BLaER1 (cell line): ENCODE data around the gene CAVIN3.

Experiments used
- H3K27ac ChIP-seq: shearing (Covaris generic); formaldehyde crosslinking; 2 replicates; pipeline ENCODE4 v1.8.1; 2022
- H3K27me3 ChIP-seq: shearing (Covaris generic); formaldehyde crosslinking; 2 replicates; pipeline ENCODE4 v1.8.1; 2022
- H3K36me3 ChIP-seq: shearing (Covaris generic); formaldehyde crosslinking; 2 replicates; pipeline ENCODE4 v1.8.1; 2022
- H3K4me1 ChIP-seq: shearing (Covaris generic); formaldehyde crosslinking; 2 replicates; pipeline ENCODE4 v1.8.1; 2022
- H3K4me2 ChIP-seq: shearing (Covaris generic); formaldehyde crosslinking; 2 replicates; pipeline ENCODE4 v1.8.1; 2022
- H3K4me3 ChIP-seq: shearing (Covaris generic); formaldehyde crosslinking; 2 replicates; pipeline ENCODE4 v1.8.1; 2022
- H3K9ac ChIP-seq: shearing (Covaris generic); formaldehyde crosslinking; 2 replicates; pipeline ENCODE4 v1.8.1; 2022
- H3K9me3 ChIP-seq: shearing (Covaris generic); formaldehyde crosslinking; 2 replicates; pipeline ENCODE4 v1.8.1; 2022
- H4K20me1 ChIP-seq: shearing (Covaris generic); formaldehyde crosslinking; 2 replicates; pipeline ENCODE4 v1.8.1; 2022
- Cebpa-rat ChIP-seq: shearing (Covaris generic); IDR thresholded peaks from 2 replicates; pipeline ENCODE4 v1.8.1; 2022

Gene CAVIN3, protein sequence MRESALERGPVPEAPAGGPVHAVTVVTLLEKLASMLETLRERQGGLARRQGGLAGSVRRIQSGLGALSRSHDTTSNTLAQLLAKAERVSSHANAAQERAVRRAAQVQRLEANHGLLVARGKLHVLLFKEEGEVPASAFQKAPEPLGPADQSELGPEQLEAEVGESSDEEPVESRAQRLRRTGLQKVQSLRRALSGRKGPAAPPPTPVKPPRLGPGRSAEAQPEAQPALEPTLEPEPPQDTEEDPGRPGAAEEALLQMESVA

DNA sequence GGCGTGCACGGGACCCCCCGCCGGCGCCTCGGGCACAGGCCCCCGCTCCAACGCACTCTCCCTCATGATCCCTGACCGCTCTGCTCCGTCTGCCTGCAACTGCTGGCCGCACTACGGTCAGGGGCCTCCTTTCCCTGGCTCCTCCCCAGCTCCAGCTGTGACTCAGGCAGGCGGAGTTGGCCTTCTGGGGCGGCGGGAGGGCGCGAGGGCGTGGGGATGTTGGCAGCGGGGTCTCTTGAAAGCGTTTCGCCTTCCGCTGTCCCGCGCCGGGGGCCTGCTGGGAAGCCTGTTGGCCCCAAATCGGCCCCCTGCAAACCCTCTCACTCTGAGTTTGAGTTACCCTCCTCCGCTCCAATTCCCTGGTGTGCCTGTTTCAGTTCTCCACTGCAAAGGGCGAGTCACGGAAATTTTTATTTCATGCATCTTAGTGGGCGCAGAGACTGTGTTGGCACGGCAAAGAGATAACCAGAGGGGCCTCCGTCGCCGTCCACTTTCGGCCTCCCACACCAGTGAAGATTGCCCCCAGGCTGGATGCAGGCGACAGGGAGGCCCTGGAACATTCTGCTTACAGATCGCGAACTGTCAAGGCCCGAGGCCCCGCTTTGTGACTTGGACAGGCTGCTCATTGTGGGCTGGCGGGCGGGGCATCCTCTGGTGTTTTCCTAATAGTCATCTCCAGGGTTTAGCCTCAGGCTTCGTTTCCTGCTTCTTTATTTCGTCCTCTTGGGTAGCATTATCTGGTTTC is at the start of gene CAVIN3:
Gene CAVIN3, minus strand, starts transcription at position 91 of the 745 bp plus-strand sequence. Its CDS starts 25 bp downstream, at position 66.
- H3K4me1 ChIP-seq, result no peaks in the 10 kb centered on the region
- H3K27ac ChIP-seq, result no peak within 1 kb of the TSS
- H3K9ac ChIP-seq, result no peak within 1 kb of the TSS
- H3K36me3 ChIP-seq, result no peaks in the 10 kb centered on the region
- no peaks in the 10 kb centered on the region for H3K27me3 ChIP-seq
- H4K20me1 ChIP-seq, result no peaks in the 10 kb centered on the region
- no peak within 1 kb of the TSS for H3K4me3 ChIP-seq
- no peak for TF ChIP-seq Cebpa-rat
- no peaks in the 10 kb centered on the region; the same call in 1 of the 2 replicates for H3K9me3 ChIP-seq
- no peak within 1 kb of the TSS for H3K4me2 ChIP-seq

GRCh38 chr11:6365659-6366058 is 45.4 kb upstream of the CAVIN3 start:
- Histone ChIP-seq H3K4me3 (no peak overlapping the region), H3K27me3 (no peaks in the 10 kb centered on the region), H3K36me3 (no peaks in the 10 kb centered on the region), H3K9ac (no peak overlapping the region), H3K4me2 (no peak overlapping the region), H3K9me3 (no peaks in the 10 kb centered on the region), H3K27ac (no peak overlapping the region), H3K4me1 (no peaks in the 10 kb centered on the region), H4K20me1 (no peaks in the 10 kb centered on the region)
- TF ChIP-seq Cebpa-rat, result no peak

GRCh38 chr11:6362873-6363678 is 42.8 kb upstream of the CAVIN3 start:
- no peak overlapping the region for H3K4me3 ChIP-seq
- H3K4me1 ChIP-seq, result no peaks in the 10 kb centered on the region
- H3K27ac ChIP-seq, result no peak overlapping the region
- no peaks in the 10 kb centered on the region for H3K36me3 ChIP-seq
- no peaks in the 10 kb centered on the region for H4K20me1 ChIP-seq
- no peak for TF ChIP-seq Cebpa-rat
- no peak overlapping the region for H3K4me2 ChIP-seq
- no peaks in the 10 kb centered on the region for H3K27me3 ChIP-seq
- H3K9ac ChIP-seq, result no peak overlapping the region
- H3K9me3 ChIP-seq, result no peaks in the 10 kb centered on the region

DNA sequence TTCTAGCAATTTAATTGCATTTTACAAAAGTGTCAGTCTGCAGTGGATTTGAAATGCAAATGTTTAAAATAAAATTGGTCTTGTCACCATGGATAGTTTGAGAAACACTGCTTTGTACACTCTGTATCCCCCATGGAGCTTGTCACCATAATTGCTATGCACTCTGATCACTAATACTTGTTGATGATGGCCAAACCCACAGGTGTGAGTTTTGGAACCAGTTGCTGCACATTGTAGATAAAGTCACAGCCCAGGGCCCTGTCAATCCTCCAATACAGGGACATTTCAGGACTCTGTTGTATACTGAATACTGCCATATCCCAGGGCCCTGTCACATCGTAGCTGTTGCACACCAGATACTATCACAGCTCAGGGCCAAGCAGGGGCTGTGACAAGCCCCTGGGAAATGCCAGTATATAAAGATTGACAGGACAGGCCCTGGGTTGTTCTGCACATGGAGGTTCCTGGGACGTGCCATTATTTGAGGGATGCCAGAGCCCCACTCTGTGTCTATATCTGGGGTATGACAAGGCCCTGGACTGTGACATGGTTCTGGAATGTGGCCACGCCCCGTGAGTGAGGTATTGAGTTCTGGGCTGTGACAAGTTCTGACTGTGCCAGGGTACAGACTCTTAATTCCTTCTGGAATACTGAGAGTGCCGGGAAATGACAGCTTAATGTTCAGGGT is 42.0 kb upstream of the CAVIN3 start:
- Histone ChIP-seq H3K36me3 (no peaks in the 10 kb centered on the region), H3K27me3 (no peaks in the 10 kb centered on the region), H3K4me3 (no peak overlapping the region), H3K9ac (no peak overlapping the region), H3K4me2 (no peak overlapping the region), H3K4me1 (no peaks in the 10 kb centered on the region), H3K27ac (no peak overlapping the region), H3K9me3 (no peaks in the 10 kb centered on the region), H4K20me1 (no peaks in the 10 kb centered on the region)
- no peak for TF ChIP-seq Cebpa-rat

DNA sequence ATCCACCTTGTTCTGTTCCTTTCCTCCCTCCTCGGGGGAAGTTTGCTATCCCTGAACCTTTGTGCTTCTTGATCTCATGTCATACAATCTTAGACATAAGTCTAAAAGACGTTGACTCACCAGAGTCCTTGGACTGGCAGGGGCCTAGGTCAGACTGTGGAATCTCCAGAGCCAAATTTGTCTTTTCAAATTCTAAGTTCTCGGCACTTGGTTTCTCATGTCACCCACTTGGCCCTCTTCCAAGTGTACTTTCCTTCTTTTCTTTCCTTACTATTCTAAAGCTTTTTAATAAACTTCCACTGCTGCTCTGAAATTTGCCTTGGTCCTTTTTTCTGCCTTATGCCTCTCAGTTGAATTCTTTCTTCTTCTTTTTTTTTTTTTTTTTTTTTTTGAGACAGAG is 39.9 kb upstream of the CAVIN3 start:
- Histone ChIP-seq H3K9me3 (no peaks in the 10 kb centered on the region), H3K27ac (no peak overlapping the region), H3K4me1 (no peaks in the 10 kb centered on the region), H3K36me3 (no peaks in the 10 kb centered on the region), H3K4me2 (no peak overlapping the region), H3K27me3 (no peaks in the 10 kb centered on the region), H3K4me3 (no peak overlapping the region), H4K20me1 (no peaks in the 10 kb centered on the region), H3K9ac (no peak overlapping the region)
- TF ChIP-seq Cebpa-rat, result no peak

DNA sequence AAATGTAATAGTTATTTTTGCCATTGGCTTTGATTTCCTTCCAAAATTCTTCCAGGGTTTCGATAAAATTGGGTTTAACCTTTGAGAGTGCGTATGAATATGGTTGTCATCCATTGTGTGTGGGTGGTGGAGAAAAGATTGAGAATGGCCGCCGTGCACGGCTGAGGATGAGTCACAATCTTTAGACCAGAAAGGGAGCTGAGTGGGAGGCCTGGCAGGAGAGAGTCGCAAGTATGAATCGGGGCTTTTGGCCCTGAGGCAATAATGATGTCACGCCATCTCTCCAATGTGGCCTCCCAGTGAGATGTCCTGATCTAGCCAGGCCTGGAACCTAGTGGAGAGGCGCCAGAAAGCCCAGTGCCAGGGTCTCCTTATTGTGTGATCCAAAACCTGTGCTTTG is 36.9 kb upstream of the CAVIN3 start:
- H3K27ac ChIP-seq, result no peak overlapping the region

DNA sequence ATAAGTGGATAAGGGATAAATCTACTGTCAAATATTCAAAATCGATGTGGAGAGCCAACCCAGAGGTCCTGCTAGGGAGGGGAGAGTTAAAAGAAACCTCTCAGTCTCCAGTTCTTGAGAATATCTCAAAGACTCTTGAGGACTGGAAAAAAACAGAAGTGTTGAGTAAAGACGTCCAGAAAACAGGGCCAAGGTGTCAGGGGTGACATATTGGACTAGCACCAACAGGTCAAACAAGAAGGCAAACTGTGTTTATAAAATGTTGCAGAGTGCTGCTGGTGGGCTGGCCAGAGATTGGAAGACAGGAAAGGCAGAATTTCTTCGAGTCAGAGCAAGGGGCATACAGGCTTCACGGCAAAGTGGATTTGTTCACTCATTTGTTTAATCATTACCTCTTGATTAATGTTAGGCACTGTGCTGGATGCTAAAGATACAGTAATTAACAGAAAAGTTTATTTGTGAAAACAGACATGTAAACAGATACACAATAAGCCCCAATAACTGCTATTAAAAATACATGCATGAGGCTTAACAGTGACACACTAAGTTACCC is 36.3 kb upstream of the CAVIN3 start:
- no peaks in the 10 kb centered on the region for H3K9me3 ChIP-seq
- H3K4me3 ChIP-seq, result no peak overlapping the region
- H3K4me2 ChIP-seq, result no peak overlapping the region
- H3K9ac ChIP-seq, result no peak overlapping the region
- H3K36me3 ChIP-seq, result no peaks in the 10 kb centered on the region
- no peaks in the 10 kb centered on the region for H3K27me3 ChIP-seq
- H4K20me1 ChIP-seq, result no peaks in the 10 kb centered on the region
- no peak overlapping the region for H3K27ac ChIP-seq
- H3K4me1 ChIP-seq, result no peaks in the 10 kb centered on the region
- no peak for TF ChIP-seq Cebpa-rat

More for the DNA sequence above, 36.9 kb upstream of the CAVIN3 start:
- H3K9me3 ChIP-seq, result no peaks in the 10 kb centered on the region
- H4K20me1 ChIP-seq, result no peaks in the 10 kb centered on the region
- no peaks in the 10 kb centered on the region for H3K27me3 ChIP-seq
- TF ChIP-seq Cebpa-rat, result no peak
- H3K9ac ChIP-seq, result no peak overlapping the region
- no peaks in the 10 kb centered on the region for H3K4me1 ChIP-seq
- H3K4me3 ChIP-seq, result no peak overlapping the region
- no peaks in the 10 kb centered on the region for H3K36me3 ChIP-seq
- H3K4me2 ChIP-seq, result no peak overlapping the region

DNA sequence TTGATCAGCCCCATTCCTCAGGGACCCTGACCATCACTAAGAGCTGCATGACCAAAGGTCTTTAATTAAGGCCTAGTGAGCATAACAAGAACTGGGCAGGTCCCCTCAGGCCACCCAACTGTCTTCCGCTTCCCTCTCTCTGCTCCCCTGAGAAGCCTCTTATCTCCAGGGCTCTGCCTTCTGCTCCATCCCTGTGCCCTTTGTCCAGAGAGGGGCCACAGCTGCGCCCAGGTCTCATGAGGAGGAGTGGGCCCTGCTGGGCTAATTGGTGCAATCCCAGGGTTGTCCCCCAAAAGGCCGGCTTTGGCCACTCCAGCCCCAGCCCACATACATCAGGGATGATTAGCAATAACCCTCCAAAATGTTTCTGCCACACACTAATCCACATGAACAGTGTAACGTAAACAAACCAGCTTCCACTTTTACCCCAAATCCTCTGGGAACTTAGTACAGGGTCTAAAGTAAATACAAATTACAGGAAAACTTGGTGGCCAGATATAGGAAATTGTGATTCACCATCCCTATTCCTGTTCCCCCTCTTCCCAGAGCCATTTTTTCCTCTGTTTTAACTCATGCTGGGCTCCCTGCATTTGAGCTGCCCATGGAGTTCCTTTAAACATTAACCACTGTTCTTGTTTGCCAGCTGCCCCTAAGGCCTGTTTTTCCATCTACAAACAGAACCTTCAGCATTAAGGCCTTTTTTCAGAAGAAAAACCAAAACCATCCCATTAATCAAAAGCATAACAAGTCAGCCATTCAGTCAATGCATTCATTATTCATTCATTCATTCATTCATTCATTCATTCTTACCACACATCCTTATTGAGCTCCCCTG is 34.6 kb upstream of the CAVIN3 start:
- Histone ChIP-seq H3K9me3 (no peaks in the 10 kb centered on the region), H3K27ac (no peak overlapping the region), H3K4me2 (no peak overlapping the region), H3K4me3 (no peak overlapping the region), H3K9ac (no peak overlapping the region), H3K36me3 (no peaks in the 10 kb centered on the region), H4K20me1 (no peaks in the 10 kb centered on the region), H3K27me3 (no peaks in the 10 kb centered on the region), H3K4me1 (no peaks in the 10 kb centered on the region)
- TF ChIP-seq Cebpa-rat, result no peak
